ENCODE data around the gene PIP4K2A.

PIP4K2A gene

DNA sequence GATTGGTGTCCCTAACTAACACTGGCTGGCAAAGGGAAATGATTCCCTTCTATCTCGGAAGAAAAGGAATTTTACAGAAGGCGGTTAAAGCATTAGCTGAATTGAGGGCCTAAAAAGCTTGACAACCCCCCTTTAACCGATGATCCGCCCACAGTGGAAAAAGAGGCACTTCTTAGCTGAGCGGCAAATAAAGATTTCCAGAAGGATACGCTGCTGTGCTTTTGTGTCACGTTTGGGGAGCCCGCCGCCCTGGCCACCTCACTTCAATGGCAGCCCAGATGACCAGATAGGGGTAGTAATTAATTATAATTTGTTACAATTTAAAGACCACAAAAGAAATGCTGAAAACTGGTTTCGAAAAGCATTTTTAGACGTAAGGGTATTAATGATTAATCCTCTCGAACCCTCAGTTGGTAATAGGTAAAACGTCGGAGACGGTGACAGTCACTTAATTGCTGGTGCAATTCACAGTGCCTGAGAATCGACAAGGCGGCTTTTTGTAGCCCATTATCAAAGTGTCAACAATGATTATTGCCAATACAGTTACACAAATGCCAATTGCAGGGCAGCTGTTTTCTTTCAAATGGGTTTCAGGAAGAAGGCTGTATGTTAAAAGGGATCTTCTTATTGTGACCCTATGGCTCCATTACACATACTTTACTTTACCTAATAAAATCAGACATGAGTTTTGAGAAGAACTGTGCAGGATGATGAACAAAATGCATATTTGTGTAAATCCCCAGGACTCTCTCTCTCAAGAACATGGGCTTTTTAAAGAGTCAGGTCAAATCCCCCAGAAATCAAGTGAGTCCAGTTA, 154.1 kb downstream of the PIP4K2A start:
- no peak for DNase-seq (ENCODE audit: low read depth)
- in situ Hi-C loops (cut with HindIII; ENCODE audit: low sequenced_read_pairs) = loop anchor here (25.0 kb wide), 1 partner anchor 248 kb away; the partner anchor contains the start of genes BMI1 and COMMD3
- TF ChIP-seq, protein P1, sequence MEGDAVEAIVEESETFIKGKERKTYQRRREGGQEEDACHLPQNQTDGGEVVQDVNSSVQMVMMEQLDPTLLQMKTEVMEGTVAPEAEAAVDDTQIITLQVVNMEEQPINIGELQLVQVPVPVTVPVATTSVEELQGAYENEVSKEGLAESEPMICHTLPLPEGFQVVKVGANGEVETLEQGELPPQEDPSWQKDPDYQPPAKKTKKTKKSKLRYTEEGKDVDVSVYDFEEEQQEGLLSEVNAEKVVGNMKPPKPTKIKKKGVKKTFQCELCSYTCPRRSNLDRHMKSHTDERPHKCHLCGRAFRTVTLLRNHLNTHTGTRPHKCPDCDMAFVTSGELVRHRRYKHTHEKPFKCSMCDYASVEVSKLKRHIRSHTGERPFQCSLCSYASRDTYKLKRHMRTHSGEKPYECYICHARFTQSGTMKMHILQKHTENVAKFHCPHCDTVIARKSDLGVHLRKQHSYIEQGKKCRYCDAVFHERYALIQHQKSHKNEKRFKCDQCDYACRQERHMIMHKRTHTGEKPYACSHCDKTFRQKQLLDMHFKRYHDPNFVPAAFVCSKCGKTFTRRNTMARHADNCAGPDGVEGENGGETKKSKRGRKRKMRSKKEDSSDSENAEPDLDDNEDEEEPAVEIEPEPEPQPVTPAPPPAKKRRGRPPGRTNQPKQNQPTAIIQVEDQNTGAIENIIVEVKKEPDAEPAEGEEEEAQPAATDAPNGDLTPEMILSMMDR (IDR thresholded peaks at IDR 0.05; ENCODE audit: low read depth, low read length, missing control alignments) = no peak
- no peak overlapping the region for H3K4me3 ChIP-seq (ENCODE audit: low read depth, low read length)

DNA sequence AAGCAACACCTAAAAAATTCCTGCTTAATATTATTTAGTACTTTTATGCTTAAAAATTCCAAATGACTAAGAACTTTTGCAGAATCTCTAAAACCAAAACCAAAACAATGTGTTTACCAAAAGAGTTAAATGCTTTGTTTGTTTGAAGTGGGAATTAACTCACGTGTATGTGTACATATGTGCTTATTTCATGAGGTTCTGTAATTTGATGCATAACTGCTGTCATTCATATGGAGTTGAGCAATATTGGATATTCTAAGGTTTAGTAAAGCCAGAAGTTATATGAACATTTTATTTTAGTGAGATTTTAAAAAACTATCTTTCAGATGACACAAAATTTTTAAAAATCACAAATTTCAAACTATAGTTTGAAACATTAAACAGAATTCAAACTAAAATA, 157.1 kb downstream of the PIP4K2A start:
- no peak for DNase-seq (ENCODE audit: low read depth)
- in situ Hi-C loops (cut with HindIII; ENCODE audit: low sequenced_read_pairs) = loop anchor here (25.0 kb wide), 1 partner anchor 245 kb away; the partner anchor contains the start of genes BMI1 and COMMD3
- H3K4me3 ChIP-seq (ENCODE audit: low read depth, low read length) = no peak overlapping the region
- TF ChIP-seq, protein P1 (IDR thresholded peaks at IDR 0.05; ENCODE audit: low read depth, low read length, missing control alignments) = no peak

DNA sequence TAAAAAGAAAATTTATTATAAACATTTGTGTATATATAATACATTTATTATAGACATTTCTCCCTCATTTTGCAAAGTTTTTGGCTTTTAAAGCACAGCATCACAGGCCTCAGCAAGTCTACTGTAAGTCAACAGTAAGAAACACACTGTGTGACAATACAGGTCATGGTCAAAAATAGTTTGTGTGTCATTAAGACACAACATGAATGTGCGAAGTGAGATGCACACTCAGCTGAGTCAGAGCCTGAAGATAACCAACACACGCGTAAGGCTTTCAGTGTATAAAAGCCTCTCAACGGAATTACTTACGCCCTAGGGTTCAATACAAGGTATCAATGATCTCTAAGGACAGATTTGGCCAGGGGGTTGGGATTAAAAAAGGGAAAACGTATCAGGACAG, 157.6 kb downstream of the PIP4K2A start:
- DNase-seq (ENCODE audit: low read depth) = no peak
- TF ChIP-seq, protein P1 (IDR thresholded peaks at IDR 0.05; ENCODE audit: low read depth, low read length, missing control alignments) = no peak
- no peak overlapping the region for H3K4me3 ChIP-seq (ENCODE audit: low read depth, low read length)
- in situ Hi-C loops (cut with HindIII; ENCODE audit: low sequenced_read_pairs) = loop anchor here (25.0 kb wide), 1 partner anchor 244 kb away; the partner anchor contains the start of genes BMI1 and COMMD3

DNA sequence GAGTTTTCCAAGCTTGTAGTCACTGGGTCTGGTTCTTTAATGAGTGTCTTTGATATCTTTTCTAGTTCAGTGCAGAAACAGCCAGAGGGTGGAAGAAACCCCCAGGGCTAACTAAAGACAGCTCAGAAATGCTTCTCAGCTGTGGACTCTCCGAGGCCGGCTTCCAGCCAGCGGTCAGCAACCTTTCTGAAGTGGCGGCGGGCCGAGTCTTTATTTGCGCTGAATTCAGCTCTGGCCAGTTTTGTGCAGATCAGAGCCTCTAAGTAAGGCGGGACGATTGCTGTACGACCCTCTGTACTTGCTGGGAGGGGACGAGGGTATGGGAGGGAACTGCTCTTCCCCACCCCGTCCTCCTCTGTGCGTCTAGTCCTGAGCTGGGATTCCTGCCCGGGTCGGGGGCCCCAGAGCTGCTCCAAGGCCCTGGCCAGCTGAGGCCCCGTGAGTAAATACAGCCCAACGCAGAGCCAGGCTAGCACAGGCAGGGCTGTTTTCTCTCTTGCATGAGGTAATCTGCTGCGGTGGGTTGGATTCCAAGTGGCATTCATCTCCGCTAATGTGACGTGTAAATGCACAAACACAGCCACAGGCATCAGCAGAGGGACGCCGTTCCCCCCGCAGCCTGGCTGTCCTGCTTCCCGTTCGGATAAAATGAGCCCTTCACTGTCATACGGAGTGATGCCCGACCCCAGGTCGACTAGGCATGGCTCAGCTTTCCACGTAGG, 159.8 kb downstream of the PIP4K2A start:
- H3K4me3 ChIP-seq (ENCODE audit: low read depth, low read length) = peak overlapping the region; percentile 15
- TF ChIP-seq, protein P1 (IDR thresholded peaks at IDR 0.05; ENCODE audit: low read depth, low read length, missing control alignments) = no peak
- in situ Hi-C loops (cut with HindIII; ENCODE audit: low sequenced_read_pairs) = loop anchor here (25.0 kb wide), 1 partner anchor 242 kb away; the partner anchor contains the start of genes BMI1 and COMMD3
- DNase-seq (ENCODE audit: low read depth) = peak; percentile 81

DNA sequence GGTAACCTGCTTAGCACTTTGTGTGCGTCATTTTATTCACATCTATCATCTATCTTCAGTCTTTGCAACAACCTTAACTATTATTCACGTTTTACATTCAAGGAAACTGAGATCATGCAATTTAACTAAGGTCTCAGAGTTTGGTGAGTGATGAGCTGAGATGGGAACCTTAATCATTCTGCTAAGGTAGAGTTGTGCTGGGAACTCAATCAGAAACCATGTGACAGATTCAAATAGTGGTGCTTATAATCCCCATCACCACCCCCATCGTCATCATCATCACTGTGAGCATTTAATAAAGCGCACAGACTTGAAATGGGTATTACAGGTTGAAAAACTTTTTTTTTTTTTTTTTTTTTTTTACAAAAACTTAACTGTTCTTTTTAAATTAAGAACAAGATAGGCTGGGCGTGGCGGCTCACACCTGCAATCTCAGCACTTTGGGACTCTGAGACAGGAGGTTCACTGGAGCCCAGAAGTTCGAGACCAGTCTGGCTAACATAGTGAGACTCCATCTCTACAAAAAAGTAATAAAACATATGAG, 160.9 kb downstream of the PIP4K2A start:
- TF ChIP-seq, protein P1 (IDR thresholded peaks at IDR 0.05; ENCODE audit: low read depth, low read length, missing control alignments) = no peak
- in situ Hi-C loops (cut with HindIII; ENCODE audit: low sequenced_read_pairs) = loop anchor here (25.0 kb wide), 1 partner anchor 241 kb away; the partner anchor contains the start of genes BMI1 and COMMD3
- H3K4me3 ChIP-seq (ENCODE audit: low read depth, low read length) = no peak overlapping the region

DNA sequence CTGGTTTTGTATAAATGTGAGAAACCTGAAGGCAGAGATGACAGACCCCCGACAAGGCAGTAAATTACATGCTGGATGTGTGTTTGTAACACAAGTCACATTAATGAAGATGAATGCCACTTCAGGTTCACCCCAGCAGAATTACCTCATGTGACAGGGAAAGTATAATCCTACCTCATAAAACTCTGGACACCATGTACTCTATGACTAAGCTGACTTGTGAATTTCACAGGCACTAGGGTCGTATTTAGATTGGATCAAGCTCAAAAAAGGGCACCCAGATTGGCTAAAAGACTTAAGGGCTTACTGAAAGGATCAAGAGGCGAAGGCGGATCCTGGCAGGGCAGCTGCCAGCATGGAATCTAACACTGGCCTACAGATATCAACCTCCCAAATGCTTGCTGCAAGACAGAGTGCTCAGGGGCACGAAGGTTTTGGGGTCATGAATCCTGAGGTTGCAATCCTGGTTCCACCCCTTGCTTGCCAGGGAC, 161.4 kb downstream of the PIP4K2A start:
- in situ Hi-C loops (cut with HindIII; ENCODE audit: low sequenced_read_pairs) = loop anchor here (25.0 kb wide), 1 partner anchor 241 kb away; the partner anchor contains the start of genes BMI1 and COMMD3
- no peak overlapping the region for H3K4me3 ChIP-seq (ENCODE audit: low read depth, low read length)
- TF ChIP-seq, protein P1 (IDR thresholded peaks at IDR 0.05; ENCODE audit: low read depth, low read length, missing control alignments) = no peak
- DNase-seq (ENCODE audit: low read depth) = no peak

More for the DNA sequence above, 160.9 kb downstream of the PIP4K2A start:
- DNase-seq (ENCODE audit: low read depth) = no peak
